GM12874 (cell line): ENCODE measurements around the gene SLX4.

Experiments used
- CTCF ChIP-seq: IDR thresholded peaks from 2 replicates; pipeline ENCODE4 v1.5.1; 2011; ENCODE audit warnings: low read depth, mild to moderate bottlenecking, control low read depth, low read length, moderate library complexity; ENCODE audit not compliant: insufficient read depth

The SLX4 gene

GRCh38 chr16:3638916-3639644 lies 27.7 kb upstream of the SLX4 start:
- TF ChIP-seq CTCF, result no peak

- no peak for TF ChIP-seq CTCF
Measured at GRCh38 chr16:3637371-3637923, 26.0 kb upstream of the SLX4 start.

GRCh38 chr16:3625911-3626732 lies 14.7 kb upstream of the SLX4 start:
- no peak for TF ChIP-seq CTCF

GRCh38 chr16:3625331-3625730 lies 13.9 kb upstream of the SLX4 start:
- TF ChIP-seq CTCF, result no peak

- no peak for TF ChIP-seq CTCF
Measured at GRCh38 chr16:3623642-3624041, 12.2 kb upstream of the SLX4 start.

- no peak for TF ChIP-seq CTCF
Measured at GRCh38 chr16:3618769-3619141, 7.3 kb upstream of the SLX4 start.
